PFSK-1 (cell line): ENCODE results near the gene USP17L13.
"Not testable (repeated sequence)": the region's sequence is repeated elsewhere in the genome, so short reads cannot be mapped to it uniquely, and the experiment has no call there.

ENCODE experiments used
- POLR2AphosphoS5 ChIP-seq: IDR thresholded peaks from 2 replicates; pipeline ENCODE4 v1.6.1; 2012; ENCODE audit warnings: low read depth, mild to moderate bottlenecking, control low read depth, low read length, moderate library complexity
- REST ChIP-seq, 2 experiments: IDR thresholded peaks; 2 replicates each; pipeline versions ENCODE4 v1.6.1 to v1.8.0; 2011 to 2012; ENCODE audit warnings: low read depth in 2 of 2, low read length in 2 of 2, control low read depth in 1 of 2, inconsistent platforms in 1 of 2, mild to moderate bottlenecking in 1 of 2, moderate library complexity in 1 of 2; ENCODE audit not compliant: insufficient read depth in 1 of 2
- SIN3A ChIP-seq: IDR thresholded peaks from 2 replicates; pipeline ENCODE4 v1.6.1; 2012; ENCODE audit warnings: mild to moderate bottlenecking, low read length, moderate library complexity, borderline replicate concordance; ENCODE audit not compliant: insufficient read depth
- TAF1 ChIP-seq: IDR thresholded peaks from 2 replicates; pipeline ENCODE4 v1.6.1; 2012; ENCODE audit warnings: low read length, control low read depth, borderline replicate concordance; ENCODE audit not compliant: insufficient read depth

- TF ChIP-seq POLR2AphosphoS5; REST (IDR thresholded peaks at IDR 0.05; ENCODE audit: insufficient read depth in 1 of 2, low read depth in 2 of 2, low read length in 2 of 2); SIN3A; TAF1: not testable (repeated sequence)
Measured at GRCh38 chr4:9257824-9258223, 33.1 kb downstream of the USP17L13 start, which contains the start of gene USP17L20.
